HG02981 (cell line): Measurements from ENCODE around the gene SEC23IP.
"Not testable (repeated sequence)": the region's sequence is repeated elsewhere in the genome, so short reads cannot be mapped to it uniquely, and the experiment has no call there.

Experiments
- ATAC-seq: cut with Tn5 transposase; IDR thresholded peaks from one replicate; pipeline ENCODE4 v1.9.1; 2021; ENCODE audit warnings: mild to moderate bottlenecking, moderate library complexity; ENCODE audit not compliant: unreplicated experiment

The SEC23IP gene

GRCh38 chr10:119878524-119878923, 14.0 kb upstream of the SEC23IP start:
- ATAC-seq = no peak

- ATAC-seq = not testable (repeated sequence)
These were observed 8.5 kb upstream of the SEC23IP start for GRCh38 chr10:119883901-119884611.

- not testable (repeated sequence) for ATAC-seq
These were observed 6.5 kb upstream of the SEC23IP start for GRCh38 chr10:119886070-119886469.

DNA sequence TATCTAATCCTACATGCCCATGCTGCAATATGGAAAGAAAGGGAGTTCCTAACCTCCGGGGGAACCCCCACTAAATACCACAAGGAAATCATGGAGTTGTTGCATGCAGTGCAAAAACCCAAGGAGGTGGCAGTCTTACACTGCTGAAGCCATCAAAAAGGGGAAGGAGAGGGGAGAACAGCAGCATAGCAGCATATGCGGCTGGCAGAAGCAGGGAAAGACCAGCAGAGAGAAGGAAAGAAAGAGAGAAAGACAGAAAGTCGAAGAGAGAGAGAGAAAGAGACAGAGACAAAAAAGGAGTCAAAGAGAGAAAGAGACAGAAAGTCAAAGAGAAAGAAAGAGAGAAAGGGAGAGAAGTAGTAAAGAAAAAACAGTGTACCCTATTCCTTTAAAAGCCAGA, 3.8 kb upstream of the SEC23IP start:
- not testable (repeated sequence) for ATAC-seq

GRCh38 chr10:119889201-119889600, 3.3 kb upstream of the SEC23IP start:
- ATAC-seq = not testable (repeated sequence)

DNA sequence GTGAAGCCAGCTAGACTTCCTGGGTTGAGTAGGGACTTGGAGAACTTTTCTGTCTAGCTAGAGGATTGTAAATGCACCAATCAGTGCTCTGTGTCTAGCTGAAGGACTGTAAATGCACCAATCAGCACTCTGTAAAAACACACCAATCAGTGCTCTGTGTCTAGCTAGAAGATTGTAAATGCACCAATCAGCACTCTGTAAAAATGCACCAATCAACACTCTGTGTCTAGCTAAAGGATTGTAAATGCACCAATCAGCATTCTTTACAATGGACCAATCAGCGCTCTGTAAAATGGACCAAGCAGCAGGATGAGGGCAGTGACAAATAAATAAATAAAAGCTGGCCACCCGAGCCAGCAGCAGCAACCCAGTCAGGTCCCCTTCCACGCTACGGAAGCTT, 2.2 kb upstream of the SEC23IP start:
- not testable (repeated sequence) for ATAC-seq

DNA sequence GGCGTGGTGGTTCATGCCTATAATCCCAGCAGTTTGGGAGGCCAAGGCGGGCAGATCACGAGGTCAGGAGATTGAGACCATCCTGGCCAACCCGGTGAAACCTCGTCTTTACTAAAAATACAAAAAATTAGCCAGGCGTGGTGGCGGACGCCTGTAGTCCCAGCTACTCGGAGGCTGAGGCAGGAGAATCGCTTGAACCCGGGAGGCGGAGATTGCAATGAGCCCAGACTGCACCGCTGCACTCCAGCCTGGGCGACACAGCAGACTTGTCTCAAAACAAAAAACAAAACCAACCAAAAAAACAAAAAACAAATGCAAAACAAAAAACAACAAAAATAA, 712 bp upstream of the SEC23IP start:
- ATAC-seq = not testable (repeated sequence)

DNA sequence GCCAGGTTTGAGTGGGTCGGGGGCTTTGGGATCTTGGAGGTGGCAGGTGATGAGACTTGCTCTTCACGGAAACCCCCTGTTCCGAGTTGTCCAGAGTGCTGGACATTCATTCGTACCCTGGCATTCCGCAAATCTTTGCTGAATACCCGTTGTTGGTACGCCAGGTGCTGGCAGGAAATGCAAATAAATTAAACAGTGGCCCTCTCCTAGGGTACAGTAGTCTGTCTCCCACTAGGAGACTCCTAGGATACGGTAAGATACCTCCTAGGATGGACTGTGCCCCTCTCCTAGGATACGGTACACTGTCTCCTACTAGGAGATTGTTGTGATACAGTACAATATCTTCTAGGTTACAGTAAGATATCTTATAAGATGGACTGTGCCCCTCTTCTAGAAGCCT, 544 bp downstream of the SEC23IP start:
- ATAC-seq = no peak

DNA sequence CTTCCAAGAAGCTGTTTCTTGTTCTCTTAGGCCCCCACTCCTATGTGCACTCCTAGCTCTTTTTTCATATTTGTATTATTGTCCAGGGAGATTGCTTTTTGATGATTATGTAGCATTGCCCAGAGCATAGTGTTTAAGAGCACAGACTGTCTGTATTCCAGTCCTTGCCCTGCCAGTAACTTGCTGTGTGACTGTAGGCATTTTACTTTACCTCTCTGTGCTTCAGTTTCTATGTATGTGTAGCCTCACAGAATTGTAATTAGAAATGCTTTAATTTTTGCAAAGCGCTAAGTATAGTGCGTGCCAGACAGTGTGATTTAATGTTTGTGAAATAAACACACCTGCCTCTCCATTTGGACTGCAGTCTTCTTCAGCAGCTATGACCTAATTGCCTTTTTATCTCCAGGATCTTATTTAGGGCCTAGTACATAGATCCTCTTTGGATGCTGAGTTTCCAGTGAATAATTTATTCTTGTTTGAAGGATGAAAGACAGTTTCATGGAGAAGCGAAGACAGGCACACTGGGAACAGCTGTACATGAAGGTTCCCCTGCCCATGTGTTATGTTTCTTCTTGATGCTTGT, 1.4 kb downstream of the SEC23IP start:
- no peak for ATAC-seq

GRCh38 chr10:119896061-119896655, 3.6 kb downstream of the SEC23IP start:
- no peak for ATAC-seq

GRCh38 chr10:119896937-119897770, 4.6 kb downstream of the SEC23IP start:
- no peak for ATAC-seq

GRCh38 chr10:119898577-119898976, 6.0 kb downstream of the SEC23IP start:
- no peak for ATAC-seq

GRCh38 chr10:119903946-119904666, 11.6 kb downstream of the SEC23IP start:
- no peak for ATAC-seq

DNA sequence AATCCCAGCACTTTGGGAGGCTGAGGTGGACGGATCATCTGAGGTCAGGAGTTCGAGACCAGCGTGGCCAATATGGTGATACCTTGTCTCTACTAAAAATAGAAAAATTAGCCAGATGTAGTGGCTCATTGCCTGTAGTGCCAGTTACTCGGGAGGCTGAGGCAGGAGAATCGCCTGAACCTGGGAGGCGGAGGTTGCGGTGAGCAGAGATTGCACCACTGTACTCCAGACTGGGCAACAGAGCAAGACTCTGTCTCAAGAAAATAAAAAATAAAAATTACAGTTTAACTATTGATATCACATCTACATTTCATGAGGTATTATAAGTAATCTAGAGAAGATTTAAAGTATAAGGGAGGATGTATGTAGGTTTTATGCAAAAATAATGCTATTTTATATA, 15.2 kb downstream of the SEC23IP start:
- not testable (repeated sequence) for ATAC-seq

DNA sequence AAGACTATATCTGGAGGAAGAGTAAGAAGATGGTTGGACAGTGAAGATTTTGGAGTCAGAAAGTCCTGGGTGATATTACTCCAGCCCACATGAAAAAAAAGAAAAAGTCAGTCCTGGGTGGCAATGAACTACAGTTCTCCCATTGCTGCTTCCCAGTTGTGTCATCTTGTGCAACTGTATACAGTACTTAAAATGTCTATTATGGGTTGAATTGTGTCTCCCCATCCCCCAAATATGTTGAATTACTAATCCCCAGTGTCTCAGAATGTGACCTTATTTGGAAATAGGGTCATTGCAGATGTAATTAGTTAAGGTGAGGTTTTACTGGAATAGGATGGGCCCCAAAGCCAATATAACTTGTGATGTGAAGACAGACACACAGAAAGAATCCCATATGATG, 15.6 kb downstream of the SEC23IP start:
- no peak for ATAC-seq

DNA sequence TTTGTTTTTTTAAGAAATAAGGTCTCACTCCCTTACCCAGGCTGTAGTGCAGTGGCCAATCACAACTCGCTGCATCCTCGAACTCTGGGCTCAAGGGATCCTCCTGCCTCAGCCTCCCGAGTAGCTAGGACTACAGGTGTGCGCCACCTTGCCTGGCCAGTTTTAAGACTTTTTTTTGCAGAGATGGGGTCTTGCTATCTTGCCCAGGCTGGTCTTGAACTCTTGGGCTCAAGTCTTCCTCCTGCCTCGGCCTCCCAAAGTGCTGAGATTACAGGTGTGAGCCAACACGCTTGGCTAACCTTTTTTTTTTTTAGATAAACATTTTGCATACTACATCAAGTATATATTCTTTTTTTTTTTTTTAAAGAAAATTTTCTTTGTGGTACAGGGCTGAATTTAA, 18.2 kb downstream of the SEC23IP start:
- no peak for ATAC-seq

DNA sequence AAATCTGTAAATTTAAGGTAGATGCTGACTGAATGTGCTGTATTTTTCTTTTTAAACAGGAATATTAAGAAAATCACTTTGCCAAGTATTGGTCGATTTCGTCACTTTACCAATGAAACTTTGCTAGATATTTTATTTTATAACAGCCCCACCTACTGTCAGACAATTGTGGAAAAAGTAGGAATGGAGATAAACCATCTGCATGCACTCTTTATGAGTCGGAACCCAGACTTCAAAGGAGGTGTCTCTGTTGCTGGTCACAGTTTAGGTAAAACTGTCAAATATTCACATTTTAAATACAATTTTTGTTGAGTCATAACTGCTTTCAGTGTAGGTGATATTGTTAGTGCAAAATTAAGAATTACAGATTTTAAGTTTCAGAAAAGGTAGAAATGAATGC, 25.2 kb downstream of the SEC23IP start:
- ATAC-seq = no peak

GRCh38 chr10:119919271-119919670, 26.7 kb downstream of the SEC23IP start:
- no peak for ATAC-seq

- peak; percentile 77 for ATAC-seq
These were observed 27.3 kb downstream of the SEC23IP start for GRCh38 chr10:119919826-119920225.

GRCh38 chr10:119928411-119928810, 35.9 kb downstream of the SEC23IP start:
- ATAC-seq = no peak

DNA sequence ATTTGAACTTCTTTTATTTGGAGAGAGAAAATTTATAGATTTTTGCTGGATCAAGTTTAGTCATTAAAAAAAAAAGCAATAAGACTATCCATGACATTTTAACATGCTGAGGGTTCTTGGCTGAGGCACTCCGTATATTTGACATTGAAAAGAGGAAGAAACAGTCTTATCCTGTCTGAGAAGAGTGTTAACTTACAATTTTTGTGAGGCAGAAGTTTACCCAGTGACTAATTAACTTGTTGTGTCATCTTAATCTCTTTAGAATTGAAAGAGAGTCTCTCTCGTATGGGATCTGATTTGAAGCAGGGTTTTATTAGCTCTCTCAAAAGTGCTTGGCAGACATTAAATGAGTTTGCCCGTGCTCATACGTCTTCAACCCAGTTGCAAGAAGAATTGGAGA, 39.3 kb downstream of the SEC23IP start:
- ATAC-seq = no peak
